A673 (cell line): ENCODE data around the gene HDAC7. TPM values are rescaled to one million over a fixed set of nuclear protein-coding genes. Genes with fewer than 3 reads are reported as not detected.

Source experiments
- BruUV-seq: library from RNA; stranded (reverse); fragments of 400-500 nt; replicated peaks from 2 replicates; lab custom pipeline; 2021; lab: Mats Ljungman, UMichigan
- CTCF ChIA-PET: fragments of 300-600 bp; sonication (Branson Sonifier 250); formaldehyde crosslinking; loops from one replicate; lab custom pipeline; 2022; ENCODE audit warnings: antibody characterized with exemption; lab: Charles Lee
- POLR2A ChIA-PET: fragments of 300-600 bp; sonication (Branson Sonifier 250); formaldehyde crosslinking; loops from one replicate; lab custom pipeline; 2022; ENCODE audit warnings: antibody characterized with exemption; ENCODE audit not compliant: low non-redundant PET; lab: Charles Lee
- DNase-seq: peaks from one replicate; pipeline ENCODE4 v3.0.0-alpha.2; 2015; ENCODE audit warnings: low spot score
- H3K27ac ChIP-seq: fragments of 200-600 bp; sonication (generic); 2 replicates; pipeline ENCODE4 v1.5.1; 2016; ENCODE audit warnings: mixed run types, low read depth, mild to moderate bottlenecking, mixed read lengths, antibody characterized with exemption, low read length; ENCODE audit not compliant: poor library complexity, severe bottlenecking
- H3K27me3 ChIP-seq: fragments of 200-600 bp; sonication (generic); replicated peaks from 2 replicates; pipeline ENCODE4 v1.6.1; 2017; ENCODE audit warnings: mixed run types, low read depth, mild to moderate bottlenecking, mixed read lengths, antibody characterized with exemption, low read length; ENCODE audit not compliant: insufficient read depth, poor library complexity
- H3K36me3 ChIP-seq: fragments of 200-600 bp; sonication (generic); 2 replicates; pipeline ENCODE4 v1.6.1; 2016; ENCODE audit warnings: mixed run types, mild to moderate bottlenecking, mixed read lengths, antibody characterized with exemption, low read length; ENCODE audit not compliant: insufficient read depth, poor library complexity, severe bottlenecking
- H3K4me1 ChIP-seq: fragments of 200-600 bp; sonication (generic); 2 replicates; pipeline ENCODE4 v1.6.1; 2017; ENCODE audit warnings: mixed run types, mild to moderate bottlenecking, mixed read lengths, antibody characterized with exemption, low read length; ENCODE audit not compliant: insufficient read depth, poor library complexity, severe bottlenecking
- H3K4me3 ChIP-seq: fragments of 200-600 bp; sonication (generic); 2 replicates; pipeline ENCODE4 v1.5.1; 2016; ENCODE audit warnings: low read depth, mixed run types, mild to moderate bottlenecking, mixed read lengths, low read length; ENCODE audit not compliant: poor library complexity, severe bottlenecking
- H3K9me3 ChIP-seq: fragments of 200-600 bp; sonication (generic); 2 replicates; pipeline ENCODE4 v1.6.1; 2016; ENCODE audit warnings: mixed run types, low read depth, mild to moderate bottlenecking, mixed read lengths, antibody characterized with exemption, low read length; ENCODE audit not compliant: poor library complexity, severe bottlenecking
- EZH2 ChIP-seq: fragments of 200-600 bp; sonication (generic); IDR thresholded peaks from 2 replicates; pipeline ENCODE4 v1.6.1; 2017; ENCODE audit warnings: borderline replicate concordance, low read depth, mild to moderate bottlenecking, mixed read lengths, antibody characterized with exemption, low read length; ENCODE audit not compliant: poor library complexity, severe bottlenecking
- intact Hi-C: fragments of 100-400 bp; cut with micrococcal nuclease; formaldehyde crosslinking; loops from one replicate; pipeline ENCODE4 v1.10.0; 2022; ENCODE audit not compliant: unreplicated experiment
- total RNA-seq: library from RNA; stranded (reverse); gene quantifications from 2 replicates; pipeline ENCODE4 v1.2.3, GENCODE V29; 2021
- TF ChIP-seq, protein P1 (sequence below): fragments of 300-800, 200-600 bp; sonication (generic); conservative IDR thresholded peaks from 2 replicates; pipeline ENCODE4 v1.5.1; 2017; ENCODE audit warnings: low read depth, mild to moderate bottlenecking, antibody characterized with exemption, low read length, moderate library complexity, mixed read lengths

HDAC7 gene
- total RNA-seq, 1 experiment from 2014 or later = 58.9 TPM

DNA sequence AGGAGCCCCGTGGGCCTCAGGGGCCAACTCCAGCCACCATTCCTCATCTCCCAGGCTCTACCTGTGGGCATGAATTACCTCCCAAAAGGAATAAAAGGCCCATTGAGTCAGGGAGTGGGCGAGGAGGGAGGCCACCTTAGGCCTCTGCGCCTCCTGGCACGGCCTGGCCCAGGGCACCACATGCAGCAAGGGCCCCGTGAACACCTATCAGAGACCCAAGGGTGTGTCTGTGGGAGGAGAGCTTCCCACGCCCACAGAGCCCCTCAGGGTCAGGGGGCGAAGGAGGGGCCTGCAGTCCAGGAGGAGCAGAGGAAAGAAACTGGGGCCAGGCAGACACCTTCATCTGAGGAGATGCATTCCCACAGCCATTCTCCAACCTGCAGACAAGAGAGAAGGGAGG, 73.2 kb downstream of the HDAC7 start:
- Histone ChIP-seq H3K27ac (peak overlapping the region; percentile 13), H3K4me1 (peaks cover 14% of the 10 kb centered on the region), H3K36me3 (no peaks in the 10 kb centered on the region), H3K9me3 (no peaks in the 10 kb centered on the region), H3K27me3 (no peaks in the 10 kb centered on the region), H3K4me3 (no peak overlapping the region)
- no peak for DNase-seq
- intact Hi-C loops = no loop called here
- CTCF ChIA-PET = no interaction called here
- BruUV-seq = no TSS peak
- POLR2A ChIA-PET = no interaction called here
- no peak for TF ChIP-seq EZH2
- TF ChIP-seq, protein P1, sequence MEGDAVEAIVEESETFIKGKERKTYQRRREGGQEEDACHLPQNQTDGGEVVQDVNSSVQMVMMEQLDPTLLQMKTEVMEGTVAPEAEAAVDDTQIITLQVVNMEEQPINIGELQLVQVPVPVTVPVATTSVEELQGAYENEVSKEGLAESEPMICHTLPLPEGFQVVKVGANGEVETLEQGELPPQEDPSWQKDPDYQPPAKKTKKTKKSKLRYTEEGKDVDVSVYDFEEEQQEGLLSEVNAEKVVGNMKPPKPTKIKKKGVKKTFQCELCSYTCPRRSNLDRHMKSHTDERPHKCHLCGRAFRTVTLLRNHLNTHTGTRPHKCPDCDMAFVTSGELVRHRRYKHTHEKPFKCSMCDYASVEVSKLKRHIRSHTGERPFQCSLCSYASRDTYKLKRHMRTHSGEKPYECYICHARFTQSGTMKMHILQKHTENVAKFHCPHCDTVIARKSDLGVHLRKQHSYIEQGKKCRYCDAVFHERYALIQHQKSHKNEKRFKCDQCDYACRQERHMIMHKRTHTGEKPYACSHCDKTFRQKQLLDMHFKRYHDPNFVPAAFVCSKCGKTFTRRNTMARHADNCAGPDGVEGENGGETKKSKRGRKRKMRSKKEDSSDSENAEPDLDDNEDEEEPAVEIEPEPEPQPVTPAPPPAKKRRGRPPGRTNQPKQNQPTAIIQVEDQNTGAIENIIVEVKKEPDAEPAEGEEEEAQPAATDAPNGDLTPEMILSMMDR = no peak

DNA sequence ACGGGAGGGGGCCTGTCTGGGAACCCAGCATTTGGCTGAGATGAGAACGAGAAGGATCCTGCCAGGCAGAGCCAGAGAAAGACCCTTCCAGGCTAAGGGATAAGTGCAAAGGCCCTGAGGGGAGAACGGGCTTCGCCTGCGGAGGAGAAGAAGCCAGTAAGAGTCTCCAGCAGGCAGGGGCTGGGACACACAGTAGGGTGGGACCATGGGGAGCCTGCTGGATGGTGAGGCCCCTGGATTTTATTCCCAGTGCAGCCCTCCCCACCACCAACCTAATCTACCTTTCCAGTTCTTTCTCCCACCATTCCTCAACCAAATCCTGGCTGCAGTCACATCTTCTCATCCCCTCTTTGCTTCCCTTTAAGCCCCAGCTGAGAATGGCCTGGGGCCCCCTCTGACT, 73.6 kb downstream of the HDAC7 start:
- POLR2A ChIA-PET = no interaction called here
- Histone ChIP-seq H3K27ac (no peak overlapping the region), H3K36me3 (no peaks in the 10 kb centered on the region), H3K27me3 (no peaks in the 10 kb centered on the region), H3K4me3 (no peak overlapping the region), H3K9me3 (no peaks in the 10 kb centered on the region), H3K4me1 (peaks cover 19% of the 10 kb centered on the region)
- intact Hi-C loops = no loop called here
- TF ChIP-seq, protein P1 = no peak
- no peak for TF ChIP-seq EZH2
- no TSS peak for BruUV-seq
- CTCF ChIA-PET = no interaction called here
- no peak for DNase-seq

DNA sequence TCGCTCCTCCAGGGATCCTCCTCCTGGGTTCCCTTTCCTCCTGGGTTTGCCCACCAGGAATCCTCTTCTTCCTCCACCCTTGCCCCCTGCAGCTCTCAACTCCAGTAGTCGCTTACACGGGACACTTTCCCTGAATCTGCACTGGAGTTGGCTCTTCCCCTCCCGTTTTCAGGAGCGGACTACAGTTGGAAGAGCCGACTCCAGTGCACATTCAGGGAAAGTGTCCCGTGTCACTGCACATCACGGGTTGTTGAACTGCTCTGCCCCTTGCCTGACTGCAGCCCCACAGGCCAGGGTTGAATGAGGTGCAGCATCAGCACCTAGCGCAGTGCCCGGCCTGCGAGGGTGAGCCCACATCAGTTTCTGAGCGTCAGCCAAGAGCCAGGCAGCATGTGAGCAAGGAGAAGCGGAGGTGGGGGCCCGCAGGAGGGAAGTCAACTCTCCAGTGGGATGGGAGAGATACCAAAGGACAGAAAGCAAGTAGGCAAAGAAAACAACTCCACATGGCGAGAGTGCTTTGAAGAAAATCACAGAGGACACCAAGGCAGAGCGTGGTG, 74.1 kb downstream of the HDAC7 start:
- Histone ChIP-seq H3K27ac (no peak overlapping the region), H3K9me3 (no peaks in the 10 kb centered on the region), H3K27me3 (no peaks in the 10 kb centered on the region), H3K4me3 (no peak overlapping the region), H3K36me3 (no peaks in the 10 kb centered on the region), H3K4me1 (peaks cover 24% of the 10 kb centered on the region)
- CTCF ChIA-PET = no interaction called here
- POLR2A ChIA-PET = no interaction called here
- DNase-seq = no peak
- intact Hi-C loops = no loop called here
- BruUV-seq = no TSS peak
- no peak for TF ChIP-seq EZH2
- TF ChIP-seq, protein P1 = no peak
